SK-N-MC (cell line): ENCODE data around the gene MPHOSPH10.
"Not testable (repeated sequence)": the region's sequence is repeated elsewhere in the genome, so short reads cannot be mapped to it uniquely, and the experiment has no call there.

ENCODE experiments used
- EZH2 ChIP-seq: fragments of 200-600 bp; sonication (generic); IDR thresholded peaks from one replicate; pipeline ENCODE4 v1.6.1; 2017; ENCODE audit warnings: antibody characterized with exemption
- FOXP2 ChIP-seq: optimal IDR thresholded peaks from 2 replicates; pipeline ENCODE3; 2011; ENCODE audit warnings: mild to moderate bottlenecking, moderate library complexity; ENCODE audit not compliant: insufficient read depth; ENCODE audit errors: extremely low read length, control extremely low read depth
- POLR2AphosphoS5 ChIP-seq: IDR thresholded peaks from 2 replicates; pipeline ENCODE4 v1.6.1; 2012; ENCODE audit warnings: mild to moderate bottlenecking, low read depth, low read length, borderline replicate concordance

- not testable (repeated sequence) for TF ChIP-seq POLR2AphosphoS5, EZH2, FOXP2
These were observed 37.8 kb upstream of the MPHOSPH10 start for GRCh38 chr2:71092491-71093260.
